Right cardiac atrium (tissue), 5 donors: ENCODE results near the gene TLE4. TPM values are rescaled to one million over a fixed set of nuclear protein-coding genes. Genes with fewer than 3 reads are reported as not detected.
"Not testable (repeated sequence)": the region's sequence is repeated elsewhere in the genome, so short reads cannot be mapped to it uniquely, and the experiment has no call there.

Source experiments
- ATAC-seq, 2 donors: fragments of 200-7000 bp; cut with Tn5 transposase; one replicate each; pipeline versions ENCODE4 v1.8.0 to v1.9.1; 2020; ENCODE audit warnings: moderate library complexity in 2 of 2, mild to moderate bottlenecking in 1 of 2
- DNase-seq, 3 donors: peaks; one replicate each; pipeline ENCODE4 v3.0.0-alpha.2; 2020
- H3K27ac ChIP-seq: one replicate; pipeline ENCODE4 v1.5.1; 2013; ENCODE audit warnings: mild to moderate bottlenecking, low read length, control low read depth, moderate library complexity
- H3K27me3 ChIP-seq: one replicate; pipeline ENCODE4 v1.6.1; 2013; ENCODE audit not compliant: control insufficient read depth, insufficient read depth
- H3K4me1 ChIP-seq: one replicate; pipeline ENCODE4 v1.6.1; 2013; ENCODE audit warnings: low read length; ENCODE audit not compliant: control insufficient read depth, insufficient read depth
- H3K4me3 ChIP-seq: one replicate; pipeline ENCODE4 v1.5.1; 2013; ENCODE audit warnings: low read length, control low read depth
- H3K9me3 ChIP-seq: one replicate; pipeline ENCODE4 v1.6.1; 2013; ENCODE audit warnings: low read length; ENCODE audit not compliant: control insufficient read depth
- WGBS: extraction: QIAGEN DNeasy Blood & Tissue Kit; methylation state at CpG from one replicate; pipeline ENCODE4 v1.1.7; 2013; 5-methylcytosine and 5-hydroxymethylcytosine counted together
- intact Hi-C, 4 donors: fragments of 100-400 bp; cut with DNase I; formaldehyde crosslinking; loops; one replicate each; pipeline versions ENCODE4 v1.11.0 to v1.14.0; 2022 to 2023
- long read RNA-seq, 4 donors: library from polyadenylated mRNA; unstranded; transcript quantifications; one replicate each; pipeline ENCODE4 v2.0.0, GENCODE V29; 2020 to 2021
- polyA plus RNA-seq: library from polyadenylated mRNA; stranded (reverse); fragments of 200-250 nt; gene quantifications from one replicate; pipeline ENCODE4 v1.2.3, GENCODE V29; 2013
- total RNA-seq, 4 donors: library from RNA; stranded (reverse); fragmentation: NEBNext Ultra II Directional; extraction: Animal tissue kit (Norgen Biotek cat#: 25700); gene quantifications; one replicate each; pipeline ENCODE4 v1.2.1, GENCODE V29; 2021
- donor health status: healthy with polysubstance abuse.
- donor health status: DM: no; HTN: yes; CAD: no.
- donor health status: DM: no; HTN: no; CAD: no.
- donor health status: DM: no; HTN: yes; CAD: no; lungs with severe emphysema.
- donor health status: DM: yes; HTN: yes; CAD: no.

Gene TLE4
- 10 to 100 TPM; 16.3 to 20.1 (median 18.7) TPM for total RNA-seq
- 5.9 TPM for polyA plus RNA-seq
- long read RNA-seq, donor 1, partial matches to known transcripts, result 2 of 3 reads
- long read RNA-seq, donor 1, other reads (novel, unspliced or antisense), result 1 of 3 reads
- long read RNA-seq, donor 2, partial matches to known transcripts, result 2 of 2 reads
- long read RNA-seq, donor 2, other reads (novel, unspliced or antisense), result 0 of 2 reads
- long read RNA-seq, donor 3, partial matches to known transcripts, result 2 of 2 reads
- long read RNA-seq, donor 3, other reads (novel, unspliced or antisense), result 0 of 2 reads
- long read RNA-seq, donor 4, partial matches to known transcripts, result 2 of 2 reads
- long read RNA-seq, donor 4, other reads (novel, unspliced or antisense), result 0 of 2 reads

DNA sequence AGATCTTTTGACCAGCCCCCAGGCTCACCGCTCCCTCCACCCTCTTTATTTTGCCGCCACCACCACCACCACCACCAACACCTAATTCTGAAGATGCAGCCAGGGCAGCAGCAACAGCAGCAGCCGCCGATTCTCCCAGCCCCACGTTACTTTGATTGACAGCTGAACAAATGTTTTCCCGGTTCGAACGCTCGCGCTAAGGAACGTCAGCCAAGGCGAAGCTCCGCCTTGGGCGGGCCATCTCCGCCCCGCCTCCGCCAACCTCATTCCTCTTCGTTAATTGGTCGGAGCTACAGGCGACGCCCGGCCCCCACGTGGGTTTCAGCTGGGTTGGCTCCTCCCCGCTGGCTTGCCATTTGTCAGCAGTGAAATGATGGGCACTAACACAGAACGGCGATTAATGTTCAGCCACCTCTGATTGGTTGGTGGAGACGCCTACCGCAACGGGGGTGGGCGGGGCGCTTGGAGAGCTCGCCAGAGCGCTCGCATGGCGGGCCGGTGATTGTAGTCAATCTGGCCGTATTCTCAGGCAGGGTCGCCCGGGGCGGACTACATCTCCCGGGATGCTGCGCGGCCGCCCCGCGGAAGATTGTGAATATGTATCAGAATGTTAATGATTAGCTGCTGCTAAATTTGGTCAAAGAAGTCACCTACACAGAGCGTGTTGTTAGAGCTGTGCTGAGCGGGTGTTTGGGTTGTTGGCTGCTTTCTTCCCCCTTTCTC is at the start of gene TLE4:
TLE4 (plus strand) TSS at position 657 of the 723 bp plus-strand sequence. CDS start 826 bp downstream, outside the sequence.
- ATAC-seq, result peak; percentile 98 to 99
- intact Hi-C loops, result loop anchor here in 1 of 4 donors (5.0 kb wide), 1 partner anchor 51 kb away; no protein-coding TSS in a partner anchor
- DNase-seq, result peak; percentile 100
- Histone ChIP-seq H3K9me3 (no peaks in the 10 kb centered on the region), H3K27ac (peak within 1 kb of the TSS; percentile 92), H3K4me3 (peak within 1 kb of the TSS; percentile 98), H3K4me1 (no peaks in the 10 kb centered on the region), H3K27me3 (no peaks in the 10 kb centered on the region)
- WGBS, result under 1% methylated on average over 48 of the region's 48 CpGs

DNA sequence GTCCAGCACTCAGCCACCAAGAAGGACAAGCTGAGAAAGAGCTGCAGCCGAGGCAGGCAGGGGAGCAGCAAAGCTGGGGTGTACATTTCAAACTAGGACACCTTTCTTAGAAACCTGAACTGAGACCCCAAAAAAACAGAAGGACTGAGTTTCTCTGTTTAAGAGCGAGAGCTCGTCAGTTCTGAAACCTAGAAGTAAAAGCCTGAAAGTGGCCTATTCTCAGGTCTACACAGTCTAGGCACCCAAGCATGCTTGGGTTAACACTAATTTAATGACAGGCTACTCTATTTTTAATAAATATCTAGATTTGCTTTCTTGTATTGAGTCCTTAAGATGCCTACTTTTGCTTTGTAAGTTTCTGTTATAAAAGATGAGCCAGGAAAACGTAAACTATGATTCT is 49.0 kb upstream of the TLE4 start:
- no peak for DNase-seq
- Histone ChIP-seq H3K4me3 (no peak overlapping the region), H3K9me3 (peaks cover 4% of the 10 kb centered on the region), H3K27ac (no peak overlapping the region), H3K4me1 (no peaks in the 10 kb centered on the region), H3K27me3 (no peaks in the 10 kb centered on the region)
- no peak for ATAC-seq
- intact Hi-C loops, result no loop called here
- WGBS, result 91% methylated on average over 4 of the region's 4 CpGs

- intact Hi-C loops, result no loop called here
- Histone ChIP-seq H3K4me3 (no peak overlapping the region), H3K27me3 (no peaks in the 10 kb centered on the region), H3K9me3 (peaks cover 4% of the 10 kb centered on the region), H3K4me1 (no peaks in the 10 kb centered on the region), H3K27ac (no peak overlapping the region)
- DNase-seq (no peak), ATAC-seq (no peak)
Observed at GRCh38 chr9:79524266-79524665, 47.5 kb upstream of the TLE4 start.

GRCh38 chr9:79526149-79526672 is 45.6 kb upstream of the TLE4 start:
- Histone ChIP-seq H3K4me1 (no peaks in the 10 kb centered on the region), H3K9me3 (peaks cover 4% of the 10 kb centered on the region), H3K27me3 (no peaks in the 10 kb centered on the region), H3K27ac (no peak overlapping the region), H3K4me3 (no peak overlapping the region)
- 82% methylated on average over 1 of the region's 1 CpG for WGBS
- no peak for ATAC-seq
- DNase-seq, result no peak
- intact Hi-C loops, result no loop called here

GRCh38 chr9:79535534-79535933 is 36.2 kb upstream of the TLE4 start:
- no peaks in the 10 kb centered on the region for H3K4me1 ChIP-seq
- no peaks in the 10 kb centered on the region for H3K9me3 ChIP-seq
- intact Hi-C loops, result no loop called here
- ATAC-seq (no peak), DNase-seq (no peak)
- no peak overlapping the region for H3K27ac ChIP-seq
- H3K4me3 ChIP-seq, result no peak overlapping the region
- 87% methylated on average over 1 of the region's 1 CpG for WGBS
- no peaks in the 10 kb centered on the region for H3K27me3 ChIP-seq

DNA sequence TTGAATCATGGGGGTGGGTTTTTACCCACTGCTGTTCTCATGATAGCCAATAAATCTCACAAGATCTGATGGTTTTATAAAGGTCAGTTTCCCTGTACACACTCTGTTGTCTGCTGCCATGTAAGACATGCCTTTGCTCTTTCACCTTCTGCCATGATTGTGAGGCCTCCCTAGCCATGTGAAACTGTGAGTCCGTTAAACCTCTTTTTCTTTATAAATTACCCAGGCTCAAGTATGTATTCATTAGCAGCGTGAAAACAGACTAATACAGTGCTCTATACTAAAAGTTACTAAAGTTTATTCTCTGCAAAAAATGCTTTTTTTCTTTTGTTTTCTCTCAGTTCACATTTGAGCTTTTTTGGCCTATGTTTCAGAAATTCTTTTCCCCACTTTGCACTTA is 33.9 kb upstream of the TLE4 start:
- intact Hi-C loops, result no loop called here
- H3K27ac ChIP-seq, result no peak overlapping the region
- no peak for ATAC-seq
- no peaks in the 10 kb centered on the region for H3K4me1 ChIP-seq
- H3K9me3 ChIP-seq, result no peaks in the 10 kb centered on the region
- no peak overlapping the region for H3K4me3 ChIP-seq
- 94% methylated on average over 2 of the region's 2 CpGs for WGBS
- no peaks in the 10 kb centered on the region for H3K27me3 ChIP-seq
- no peak for DNase-seq

- Histone ChIP-seq H3K4me3 (no peak overlapping the region), H3K4me1 (no peaks in the 10 kb centered on the region), H3K27me3 (no peaks in the 10 kb centered on the region), H3K9me3 (no peaks in the 10 kb centered on the region), H3K27ac (no peak overlapping the region)
- intact Hi-C loops, result no loop called here
- no peak for DNase-seq
- no peak for ATAC-seq
- 91% methylated on average over 3 of the region's 3 CpGs for WGBS
Observed at GRCh38 chr9:79542735-79543620, 28.8 kb upstream of the TLE4 start.

GRCh38 chr9:79544375-79544774 is 27.4 kb upstream of the TLE4 start:
- H3K27me3 ChIP-seq, H3K4me1 ChIP-seq, ATAC-seq, DNase-seq, H3K4me3 ChIP-seq, H3K9me3 ChIP-seq, H3K27ac ChIP-seq, intact Hi-C loops: not testable (repeated sequence)
- WGBS, result 86% methylated on average over 7 of the region's 7 CpGs

DNA sequence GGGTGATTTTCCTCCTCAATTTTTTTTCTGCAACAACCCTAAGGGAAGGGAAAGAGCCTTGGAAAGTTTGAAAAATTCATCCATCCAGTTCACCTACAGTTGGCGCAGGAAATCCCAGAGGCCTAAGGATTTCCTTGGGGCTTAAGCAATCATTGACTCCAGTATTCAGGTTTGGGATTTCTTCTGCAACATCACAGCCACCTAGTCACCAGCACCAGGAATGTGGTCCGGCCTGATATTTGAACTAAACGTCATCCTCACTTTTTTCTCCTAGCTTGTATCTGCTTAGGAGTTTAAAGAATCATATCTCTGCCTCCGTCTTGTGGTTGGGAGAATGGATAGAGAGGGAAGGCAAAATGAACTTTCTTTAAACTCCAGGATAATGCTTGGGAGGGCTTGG is 20.2 kb upstream of the TLE4 start:
- intact Hi-C loops, result no loop called here
- no peaks in the 10 kb centered on the region for H3K4me1 ChIP-seq
- H3K9me3 ChIP-seq, result no peaks in the 10 kb centered on the region
- WGBS, result 84% methylated on average over 4 of the region's 4 CpGs
- ATAC-seq, result no peak
- H3K4me3 ChIP-seq, result no peak overlapping the region
- H3K27ac ChIP-seq, result no peak overlapping the region
- no peaks in the 10 kb centered on the region for H3K27me3 ChIP-seq
- DNase-seq, result no peak

GRCh38 chr9:79551994-79552393 is 19.8 kb upstream of the TLE4 start:
- no peak for ATAC-seq
- H3K9me3 ChIP-seq, result no peaks in the 10 kb centered on the region
- no peak overlapping the region for H3K4me3 ChIP-seq
- WGBS, result 72% methylated on average over 1 of the region's 1 CpG
- DNase-seq, result no peak
- no peaks in the 10 kb centered on the region for H3K27me3 ChIP-seq
- H3K4me1 ChIP-seq, result no peaks in the 10 kb centered on the region
- intact Hi-C loops, result no loop called here
- H3K27ac ChIP-seq, result no peak overlapping the region
